Suprapubic skin (tissue), 4 donors: Measurements from ENCODE around the gene PANK1. TPM values are rescaled to one million over a fixed set of nuclear protein-coding genes. Genes with fewer than 3 reads are reported as not detected.

Source experiments
- DNase-seq, 2 donors: peaks; one replicate each; pipeline ENCODE4 v3.0.0-alpha.2; 2019; ENCODE audit warnings: low spot score in 2 of 2
- H3K27ac ChIP-seq: fragments of 200-600 bp; sonication (generic); one replicate; pipeline ENCODE4 v1.5.1; 2019
- H3K27me3 ChIP-seq: fragments of 200-600 bp; sonication (generic); one replicate; pipeline ENCODE4 v1.5.1; 2019
- H3K36me3 ChIP-seq: fragments of 200-600 bp; sonication (generic); one replicate; pipeline ENCODE4 v1.5.1; 2019
- H3K4me1 ChIP-seq: fragments of 200-600 bp; sonication (generic); one replicate; pipeline ENCODE4 v1.5.1; 2019
- H3K4me3 ChIP-seq: fragments of 200-600 bp; sonication (generic); one replicate; pipeline ENCODE4 v1.5.1; 2019; ENCODE audit warnings: mild to moderate bottlenecking
- H3K9me3 ChIP-seq: fragments of 200-600 bp; sonication (generic); one replicate; pipeline ENCODE4 v1.5.1; 2019
- EP300 ChIP-seq: sonication (generic); formaldehyde crosslinking; IDR thresholded peaks from one replicate; pipeline ENCODE4 v1.6.1; 2017; ENCODE audit warnings: antibody characterized with exemption
- POLR2A ChIP-seq, 2 donors: fragments of 450-650 bp; IDR thresholded peaks; one replicate each; pipeline ENCODE4 v1.6.1; 2017; ENCODE audit warnings: antibody characterized with exemption in 2 of 2, mild to moderate bottlenecking in 2 of 2, moderate library complexity in 2 of 2
- POLR2AphosphoS5 ChIP-seq, 3 donors: sonication (generic); formaldehyde crosslinking; IDR thresholded peaks; one replicate each; pipeline ENCODE4 v1.6.1; 2017; ENCODE audit warnings: antibody characterized with exemption in 3 of 3
- WGBS: methylation state at CpG from one replicate; pipeline ENCODE4 v1.1.5; 2018; 5-methylcytosine and 5-hydroxymethylcytosine counted together
- total RNA-seq, 4 donors: library from RNA; depleted of rRNA; stranded (reverse); fragments of >200 nt; gene quantifications; one replicate each; pipeline ENCODE4 v1.1.0, GENCODE V29; 2016
- TF ChIP-seq, protein P1 (sequence below), 2 donors: fragments of 200-600 bp in 1 of 2; fragments of 450-650 bp in 1 of 2; sonication (generic) in 1 of 2; IDR thresholded peaks; one replicate each; pipeline ENCODE4 v1.5.1; 2016 to 2019; ENCODE audit warnings: antibody characterized with exemption in 2 of 2, mild to moderate bottlenecking in 1 of 2, moderate library complexity in 1 of 2

Gene PANK1
- total RNA-seq, 4 donors from 2014 or later = 8.2 to 43.1 (median 33.1) TPM

DNA sequence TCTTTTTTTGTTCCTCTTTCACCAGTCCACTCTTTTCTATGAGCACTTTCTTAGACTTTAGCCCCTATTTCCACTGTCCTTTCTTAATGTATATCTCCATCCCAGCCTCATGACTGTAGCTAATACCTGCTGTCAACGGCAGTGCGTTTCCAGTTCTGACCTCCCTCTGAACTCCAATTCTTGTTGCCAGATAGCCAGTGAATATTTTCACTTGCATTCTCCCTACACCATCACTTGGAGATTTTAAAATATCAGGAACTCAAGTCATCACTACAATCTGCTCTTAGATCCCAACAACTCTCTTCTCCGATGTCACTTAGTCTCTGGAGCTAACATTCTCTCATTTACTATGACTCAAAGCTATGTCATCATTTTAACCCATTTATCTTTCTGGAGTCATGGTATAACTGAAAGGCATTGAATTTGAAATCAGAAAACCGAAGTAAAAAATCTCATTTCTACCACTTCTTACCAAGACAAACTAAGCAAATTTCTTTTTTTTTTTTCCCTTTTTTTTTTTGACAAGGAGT, 104.6 kb downstream of the PANK1 start:
- H3K27ac ChIP-seq = no peak overlapping the region
- DNase-seq = no peak
- H3K27me3 ChIP-seq = peaks cover 26% of the 10 kb centered on the region
- H3K4me1 ChIP-seq = peaks cover 5% of the 10 kb centered on the region
- TF ChIP-seq EP300 (no peak), POLR2AphosphoS5 (IDR thresholded peaks at IDR 0.05) (no peak), POLR2A (IDR thresholded peaks at IDR 0.05) (no peak)
- TF ChIP-seq, protein P1, sequence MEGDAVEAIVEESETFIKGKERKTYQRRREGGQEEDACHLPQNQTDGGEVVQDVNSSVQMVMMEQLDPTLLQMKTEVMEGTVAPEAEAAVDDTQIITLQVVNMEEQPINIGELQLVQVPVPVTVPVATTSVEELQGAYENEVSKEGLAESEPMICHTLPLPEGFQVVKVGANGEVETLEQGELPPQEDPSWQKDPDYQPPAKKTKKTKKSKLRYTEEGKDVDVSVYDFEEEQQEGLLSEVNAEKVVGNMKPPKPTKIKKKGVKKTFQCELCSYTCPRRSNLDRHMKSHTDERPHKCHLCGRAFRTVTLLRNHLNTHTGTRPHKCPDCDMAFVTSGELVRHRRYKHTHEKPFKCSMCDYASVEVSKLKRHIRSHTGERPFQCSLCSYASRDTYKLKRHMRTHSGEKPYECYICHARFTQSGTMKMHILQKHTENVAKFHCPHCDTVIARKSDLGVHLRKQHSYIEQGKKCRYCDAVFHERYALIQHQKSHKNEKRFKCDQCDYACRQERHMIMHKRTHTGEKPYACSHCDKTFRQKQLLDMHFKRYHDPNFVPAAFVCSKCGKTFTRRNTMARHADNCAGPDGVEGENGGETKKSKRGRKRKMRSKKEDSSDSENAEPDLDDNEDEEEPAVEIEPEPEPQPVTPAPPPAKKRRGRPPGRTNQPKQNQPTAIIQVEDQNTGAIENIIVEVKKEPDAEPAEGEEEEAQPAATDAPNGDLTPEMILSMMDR (IDR thresholded peaks at IDR 0.05) = no peak
- H3K4me3 ChIP-seq = no peak overlapping the region
- H3K9me3 ChIP-seq = no peaks in the 10 kb centered on the region
- no peaks in the 10 kb centered on the region for H3K36me3 ChIP-seq
- 92% methylated on average over 4 of the region's 4 CpGs for WGBS

DNA sequence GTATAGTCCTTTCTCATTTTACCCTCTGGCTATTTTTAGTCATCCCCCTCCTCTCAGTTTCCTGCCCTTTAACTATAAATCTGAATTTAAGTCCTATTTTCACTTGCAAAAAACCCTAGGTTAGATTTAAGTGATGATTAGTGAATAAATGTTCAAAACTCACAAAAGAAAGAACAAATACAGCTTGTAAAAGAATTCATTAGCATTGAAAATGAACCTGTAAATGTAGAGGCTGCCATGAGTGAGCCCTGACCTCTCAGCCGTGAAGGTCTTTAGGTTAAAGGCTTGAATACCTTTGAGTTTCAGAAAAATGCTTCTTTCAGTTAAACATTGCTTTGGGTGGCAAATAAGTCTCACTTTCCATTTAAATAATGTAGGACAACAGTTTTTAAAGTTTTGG, 107.7 kb downstream of the PANK1 start:
- Histone ChIP-seq H3K4me3 (no peak overlapping the region), H3K27ac (no peak overlapping the region), H3K27me3 (peaks cover 57% of the 10 kb centered on the region), H3K4me1 (peaks cover 16% of the 10 kb centered on the region), H3K36me3 (no peaks in the 10 kb centered on the region), H3K9me3 (no peaks in the 10 kb centered on the region)
- WGBS = 71% methylated on average over 1 of the region's 1 CpG
- no peak for DNase-seq
- TF ChIP-seq POLR2AphosphoS5 (IDR thresholded peaks at IDR 0.05) (no peak), EP300 (no peak), POLR2A (IDR thresholded peaks at IDR 0.05) (no peak)
- TF ChIP-seq, protein P1 (IDR thresholded peaks at IDR 0.05) = no peak

DNA sequence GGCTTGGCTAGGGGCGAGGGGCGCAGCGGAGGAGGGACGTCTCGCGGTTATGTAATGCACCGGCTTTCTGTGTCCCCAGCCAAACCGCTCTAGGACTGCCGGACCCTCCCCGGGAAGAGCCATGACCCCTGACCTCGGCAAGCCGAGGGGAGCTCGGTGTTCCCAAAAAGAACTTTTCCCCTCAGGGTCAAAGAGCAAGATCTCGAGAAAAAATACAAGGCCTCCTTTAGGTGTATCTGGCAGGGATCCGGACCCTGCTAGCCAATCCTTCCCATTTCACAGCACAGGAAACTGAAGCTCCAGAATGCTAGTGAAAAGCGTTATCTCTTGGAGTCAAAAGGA, 109.1 kb downstream of the PANK1 start:
- Histone ChIP-seq H3K4me3 (peak overlapping the region; percentile 51), H3K36me3 (no peaks in the 10 kb centered on the region), H3K9me3 (no peaks in the 10 kb centered on the region), H3K4me1 (peaks cover 16% of the 10 kb centered on the region), H3K27ac (no peak overlapping the region), H3K27me3 (peaks cover 71% of the 10 kb centered on the region)
- TF ChIP-seq POLR2AphosphoS5 (IDR thresholded peaks at IDR 0.05) = no peak
- TF ChIP-seq, protein P1 (IDR thresholded peaks at IDR 0.05) = no peak
- no peak for TF ChIP-seq POLR2A (IDR thresholded peaks at IDR 0.05)
- no peak for TF ChIP-seq EP300
- no peak for DNase-seq
- 80% methylated on average over 3 of the region's 16 CpGs for WGBS

DNA sequence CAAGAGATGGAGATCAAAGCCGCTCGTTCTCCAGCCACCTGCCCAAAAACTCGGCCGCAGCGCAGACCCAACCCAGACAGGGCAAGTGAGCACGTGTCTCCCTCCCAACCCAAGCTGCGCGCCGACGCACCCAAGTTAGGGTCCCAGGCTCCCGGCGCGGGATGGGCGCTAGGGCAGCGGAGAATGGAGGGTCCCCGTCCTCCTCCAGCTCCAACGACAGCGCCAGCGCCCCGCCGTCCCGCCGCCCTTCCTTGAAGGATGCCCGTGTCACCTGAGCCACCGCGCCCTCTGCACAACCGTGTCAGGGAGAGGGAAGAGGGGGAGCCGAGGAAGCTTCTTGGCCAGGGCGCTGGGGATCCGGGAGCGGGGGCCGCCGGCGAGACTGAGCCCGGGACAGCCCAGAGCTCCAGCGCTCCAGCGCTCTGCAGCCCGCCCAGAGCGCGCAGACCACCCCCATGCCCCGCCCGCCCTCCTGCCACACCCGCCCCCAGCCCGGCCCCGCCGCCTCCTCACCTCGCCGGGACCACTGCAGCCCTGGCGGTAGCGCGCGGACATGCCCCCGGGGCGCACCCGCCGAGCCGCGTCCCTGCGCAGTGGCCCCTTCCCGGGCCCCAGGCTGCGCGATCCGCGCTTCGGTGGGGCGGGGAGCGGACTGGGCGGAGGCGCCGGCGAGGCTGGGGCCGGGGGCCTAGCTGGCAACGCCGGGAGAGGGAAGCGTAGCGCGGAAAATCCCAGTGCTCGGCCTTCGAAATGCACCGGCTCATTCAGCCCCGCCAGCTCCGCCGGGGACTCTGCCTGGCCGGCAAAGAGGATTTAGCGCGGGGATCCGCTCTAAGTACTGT, 109.7 kb downstream of the PANK1 start, which contains the start of gene SLC16A12:
TSS of gene SLC16A12 (minus strand) at position 424 of the 842 bp plus-strand sequence. CDS start 73,016 bp downstream, outside the sequence.
- Histone ChIP-seq H3K27ac (peak within 1 kb of the TSS; percentile 17), H3K4me1 (peaks cover 16% of the 10 kb centered on the region), H3K4me3 (peak within 1 kb of the TSS; percentile 51), H3K36me3 (no peaks in the 10 kb centered on the region), H3K27me3 (peaks cover 77% of the 10 kb centered on the region), H3K9me3 (no peaks in the 10 kb centered on the region)
- no peak for TF ChIP-seq POLR2A (IDR thresholded peaks at IDR 0.05)
- TF ChIP-seq, protein P1 (IDR thresholded peaks at IDR 0.05) = peak in 1 of 2 donors; percentile 5
- DNase-seq = peak in 1 of 2 donors; percentile 61
- 1% methylated on average over 11 of the region's 87 CpGs for WGBS

DNA sequence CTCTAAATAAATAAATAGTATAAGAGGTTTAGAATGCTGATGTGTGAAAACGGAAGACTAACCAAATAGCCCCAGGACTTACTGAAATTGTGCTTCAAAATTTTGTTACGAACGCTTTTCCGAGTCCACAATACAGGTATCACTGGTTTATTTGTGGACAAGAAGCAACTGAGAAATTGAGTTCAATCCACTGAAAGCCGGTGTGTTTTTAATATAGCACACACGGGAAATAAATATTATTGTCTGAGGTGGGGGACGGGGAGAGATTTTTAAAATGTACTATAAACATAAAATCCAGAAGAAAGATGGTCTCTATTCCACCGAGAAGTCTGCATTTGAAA, 110.2 kb downstream of the PANK1 start:
- no peak for TF ChIP-seq POLR2AphosphoS5 (IDR thresholded peaks at IDR 0.05)
- TF ChIP-seq, protein P1 (IDR thresholded peaks at IDR 0.05) = no peak
- TF ChIP-seq EP300 = no peak
- no peak for TF ChIP-seq POLR2A (IDR thresholded peaks at IDR 0.05)
- Histone ChIP-seq H3K4me3 (peak overlapping the region; percentile 51), H3K27ac (no peak overlapping the region), H3K9me3 (no peaks in the 10 kb centered on the region), H3K4me1 (peaks cover 16% of the 10 kb centered on the region), H3K36me3 (no peaks in the 10 kb centered on the region), H3K27me3 (peaks cover 73% of the 10 kb centered on the region)
- no peak for DNase-seq
- 21% methylated on average over 8 of the region's 8 CpGs for WGBS
